H1 (cell line): ENCODE results near the gene UNC13C. TPM values are rescaled to one million over a fixed set of nuclear protein-coding genes. Genes with fewer than 3 reads are reported as not detected.

Experiments used
- CTCF ChIA-PET: fragments of 300-600 bp; sonication (Branson Sonifier 250); formaldehyde crosslinking; loops from one replicate; lab custom pipeline; 2021; ENCODE audit not compliant: partially characterized antibody; lab: Charles Lee
- POLR2A ChIA-PET: fragments of 300-600 bp; sonication (Branson Sonifier 250); formaldehyde crosslinking; loops from one replicate; lab custom pipeline; 2021; ENCODE audit warnings: inconsistent platforms; ENCODE audit not compliant: partially characterized antibody; lab: Charles Lee
- DNase-seq, 2 experiments: peaks; one replicate each; pipeline versions ENCODE4 v3.0.0 to v3.0.0-alpha.2; 2010 to 2022; ENCODE audit warnings: low spot score in 2 of 2, low read depth in 1 of 2, mixed read lengths in 1 of 2
- FAIRE-seq: peaks from 2 replicates; lab custom pipeline; 2011; peaks lifted over from hg19 to GRCh38; lab: Jason Lieb, UNC
- H2AFZ ChIP-seq: 2 replicates; pipeline ENCODE4 v1.8.1; 2012; ENCODE audit warnings: low read length, inconsistent platforms
- H2AK5ac ChIP-seq: 2 replicates; pipeline ENCODE4 v1.6.1; 2013; ENCODE audit warnings: low read depth, low read length
- H2BK120ac ChIP-seq: replicated peaks from 2 replicates; pipeline ENCODE3; 2013; ENCODE audit warnings: low read depth, low read length, inconsistent platforms
- H2BK12ac ChIP-seq: 2 replicates; pipeline ENCODE4 v1.6.1; 2013; ENCODE audit warnings: low read depth, low read length
- H2BK15ac ChIP-seq: 2 replicates; pipeline ENCODE4 v1.6.1; 2013; ENCODE audit warnings: low read length
- H2BK20ac ChIP-seq: 2 replicates; pipeline ENCODE4 v1.6.1; 2013; ENCODE audit warnings: low read length
- H2BK5ac ChIP-seq: 2 replicates; pipeline ENCODE4 v1.6.1; 2013; ENCODE audit warnings: low read depth, low read length
- H3K14ac ChIP-seq: 2 replicates; pipeline ENCODE4 v1.6.1; 2013; ENCODE audit warnings: inconsistent platforms; ENCODE audit not compliant: insufficient read length
- H3K18ac ChIP-seq: 2 replicates; pipeline ENCODE4 v1.6.1; 2013; ENCODE audit warnings: low read length; ENCODE audit errors: extremely low read depth
- H3K23ac ChIP-seq: 2 replicates; pipeline ENCODE4 v1.6.1; 2013; ENCODE audit warnings: inconsistent platforms; ENCODE audit not compliant: insufficient read length
- H3K23me2 ChIP-seq: 2 replicates; pipeline ENCODE4 v1.6.1; 2013; ENCODE audit warnings: low read depth, low read length
- H3K27ac ChIP-seq: 2 replicates; pipeline ENCODE4 v1.6.1; 2011; ENCODE audit warnings: low read depth, low read length, inconsistent platforms
- H3K27me3 ChIP-seq, 4 experiments: replicated peaks in 1 of 4; 1 replicate in 1 of 4; 2 replicates in 3 of 4; pipeline versions ENCODE4 v1.6.1 to v1.8.1; 2011 to 2013; ENCODE audit warnings: low read length in 3 of 4, mild to moderate bottlenecking in 3 of 4, inconsistent platforms in 2 of 4, mixed read lengths in 2 of 4, moderate library complexity in 1 of 4; ENCODE audit not compliant: control insufficient read depth in 3 of 4, insufficient read depth in 3 of 4; ENCODE audit errors: extremely low read depth in 1 of 4
- H3K36me3 ChIP-seq, 4 experiments: 2 replicates each; pipeline versions ENCODE4 v1.6.1 to v1.8.1; 2011 to 2013; ENCODE audit warnings: mild to moderate bottlenecking in 4 of 4, low read length in 3 of 4, moderate library complexity in 2 of 4, control low read depth in 1 of 4, inconsistent platforms in 1 of 4; ENCODE audit not compliant: insufficient read depth in 4 of 4, control insufficient read depth in 2 of 4
- H3K4ac ChIP-seq: replicated peaks from 2 replicates; pipeline ENCODE3; 2013; ENCODE audit warnings: low read length, low read depth, mixed read lengths, inconsistent platforms; ENCODE audit not compliant: insufficient read length
- H3K4me1 ChIP-seq, 4 experiments: replicated peaks in 1 of 4; 1 replicate in 1 of 4; 2 replicates in 3 of 4; pipeline versions ENCODE4 v1.6.1 to v1.8.1; 2011 to 2013; ENCODE audit warnings: low read length in 3 of 4, inconsistent platforms in 2 of 4, mixed read lengths in 1 of 4; ENCODE audit not compliant: insufficient read depth in 4 of 4, control insufficient read depth in 3 of 4
- H3K4me2 ChIP-seq, 2 experiments: 2 replicates each; pipeline versions ENCODE4 v1.6.1 to v1.8.1; 2011 to 2013; ENCODE audit warnings: low read depth in 2 of 2, low read length in 2 of 2, control low read depth in 1 of 2, inconsistent platforms in 1 of 2, mild to moderate bottlenecking in 1 of 2; ENCODE audit not compliant: insufficient read depth in 1 of 2
- H3K4me3 ChIP-seq, 4 experiments: fragments of 200-600, 300-600 bp in 1 of 4; sonication (generic), shearing (Covaris generic), sonication (Bioruptor Twin) in 1 of 4; 2 replicates each; pipeline versions ENCODE4 v1.5.1 to v1.8.1; 2011 to 2016; ENCODE audit warnings: low read length in 4 of 4, low read depth in 3 of 4, control low read depth in 2 of 4, inconsistent platforms in 2 of 4, mild to moderate bottlenecking in 2 of 4, mixed read lengths in 1 of 4, moderate library complexity in 1 of 4; ENCODE audit not compliant: insufficient read depth in 2 of 4; ENCODE audit errors: extremely low read depth in 1 of 4
- H3K56ac ChIP-seq: replicated peaks from 2 replicates; pipeline ENCODE3; 2013; ENCODE audit warnings: low read depth, mild to moderate bottlenecking, mixed read lengths, low read length, inconsistent platforms; ENCODE audit not compliant: insufficient read length
- H3K79me1 ChIP-seq: 2 replicates; pipeline ENCODE4 v1.6.1; 2013; ENCODE audit warnings: low read depth, low read length, control low read depth
- H3K79me2 ChIP-seq, 2 experiments: 2 replicates each; pipeline versions ENCODE4 v1.6.1 to v1.8.1; 2012 to 2013; ENCODE audit warnings: low read length in 2 of 2, mild to moderate bottlenecking in 2 of 2, inconsistent platforms in 1 of 2; ENCODE audit not compliant: insufficient read depth in 2 of 2, control insufficient read depth in 1 of 2
- H3K9ac ChIP-seq, 4 experiments: replicated peaks in 1 of 4; 1 replicate in 1 of 4; 2 replicates in 3 of 4; pipeline versions ENCODE4 v1.6.1 to v1.8.1; 2011 to 2013; ENCODE audit warnings: low read depth in 3 of 4, low read length in 3 of 4, control low read depth in 2 of 4, mild to moderate bottlenecking in 2 of 4, moderate library complexity in 2 of 4, inconsistent platforms in 1 of 4; ENCODE audit errors: extremely low read depth in 1 of 4
- H3K9me3 ChIP-seq, 2 experiments: 2 replicates each; pipeline versions ENCODE4 v1.6.1 to v1.8.1; 2012 to 2013; ENCODE audit warnings: mild to moderate bottlenecking in 2 of 2, moderate library complexity in 2 of 2, control low read depth in 1 of 2, inconsistent platforms in 1 of 2, low read depth in 1 of 2, low read length in 1 of 2, mixed read lengths in 1 of 2; ENCODE audit not compliant: insufficient read depth in 2 of 2
- H4K20me1 ChIP-seq, 2 experiments: replicated peaks in 1 of 2; 2 replicates each; pipeline versions ENCODE3 to v1.8.1; 2011 to 2013; ENCODE audit warnings: inconsistent platforms in 2 of 2, low read length in 2 of 2, mild to moderate bottlenecking in 1 of 2; ENCODE audit not compliant: insufficient read depth in 2 of 2, control insufficient read depth in 1 of 2
- H4K5ac ChIP-seq: 2 replicates; pipeline ENCODE4 v1.6.1; 2013; ENCODE audit warnings: low read length, low read depth, mixed read lengths, inconsistent platforms; ENCODE audit not compliant: insufficient read length
- H4K8ac ChIP-seq: 2 replicates; pipeline ENCODE4 v1.8.0; 2013; ENCODE audit warnings: mild to moderate bottlenecking, moderate library complexity, low read length, inconsistent platforms; ENCODE audit not compliant: insufficient read depth; ENCODE audit errors: extremely low read depth
- H4K91ac ChIP-seq: replicated peaks from 2 replicates; pipeline ENCODE3; 2013; ENCODE audit warnings: low read length, mixed read lengths, inconsistent platforms; ENCODE audit not compliant: insufficient read length
- ASH2L ChIP-seq: fragments of 200-600, 300-600 bp; sonication (generic); IDR thresholded peaks from one replicate; pipeline ENCODE4 v1.7.1; 2017; ENCODE audit warnings: low read length
- BACH1 ChIP-seq: IDR thresholded peaks from 2 replicates; pipeline ENCODE4 v1.6.1; 2012; ENCODE audit warnings: low read length, improper control_type of control experiment
- CEBPB ChIP-seq: IDR thresholded peaks from 2 replicates; pipeline ENCODE4 v1.6.1; 2012; ENCODE audit warnings: low read depth, low read length
- SIX5 ChIP-seq: IDR thresholded peaks from 2 replicates; pipeline ENCODE4 v1.6.1; 2011; ENCODE audit warnings: mild to moderate bottlenecking, low read depth, low read length
- TAF7 ChIP-seq: optimal IDR thresholded peaks from 2 replicates; pipeline ENCODE3; 2011; ENCODE audit warnings: low read depth, mild to moderate bottlenecking, inconsistent platforms, low read length, moderate library complexity, borderline replicate concordance
- WGBS, 2 experiments: shearing (Covaris generic) in 1 of 2; methylation state at CpG; one replicate each; pipeline versions ENCODE4 v1.1.6 to v1.1.7; 2013 to 2015; ENCODE audit warnings: low lambda C conversion rate in 2 of 2, mixed read lengths in 2 of 2, inconsistent platforms in 1 of 2, low coverage in 1 of 2, missing lambda C conversion rate in 1 of 2; ENCODE audit not compliant: insufficient replicate concordance in 2 of 2, insufficient coverage in 1 of 2, insufficient read length in 1 of 2; ENCODE audit errors: extremely low coverage in 1 of 2, missing lambda C conversion rate in 1 of 2; 5-methylcytosine and 5-hydroxymethylcytosine counted together
- polyA plus RNA-seq, 7 experiments: library from polyadenylated mRNA; depleted of rRNA in 3 of 7; stranded (reverse) in 5 of 7; unstranded in 2 of 7; fragments of >200 nt in 5 of 7; fragments of 200-250 nt in 2 of 7; gene quantifications; 1 replicate in 5 of 7; 2 replicates in 1 of 7; 4 replicates in 1 of 7; pipeline versions ENCODE4 v1.2.1 to v1.2.3, GENCODE V29; 2011 to 2013; ENCODE audit warnings: missing spikeins in 2 of 7, mixed read lengths in 2 of 7
- total RNA-seq: library from RNA; stranded (reverse); fragmentation: NEBNext Ultra II Directional; extraction: Animal tissue kit (Norgen Biotek cat#: 25700); gene quantifications from 2 replicates; pipeline ENCODE4 v1.2.1, GENCODE V29; 2021

UNC13C gene
- total and polyA plus RNA-seq, 2 of the 8 experiments (the other 6 are each of a cell fraction or from before 2014, with no cell fraction given), result 0.02 to 0.13 TPM

- no peaks in the 10 kb centered on the region for H3K27me3 ChIP-seq
- H2BK5ac ChIP-seq, result no peak overlapping the region
- no peak overlapping the region for H2AFZ ChIP-seq
- no peak for DNase-seq
- no peaks in the 10 kb centered on the region for H3K4me1 ChIP-seq
- H4K5ac ChIP-seq, result no peak overlapping the region
- H2AK5ac ChIP-seq, result no peak overlapping the region
- H3K18ac ChIP-seq, result no peak overlapping the region
- ChIA-PET POLR2A (no interaction called here), CTCF (interaction anchor here (1.3 kb wide), 1 partner anchor 11 kb away, joined by 5 read pairs; no protein-coding TSS in a partner anchor)
- no peak overlapping the region for H2BK12ac ChIP-seq
- no peaks in the 10 kb centered on the region for H3K23me2 ChIP-seq
- no peak overlapping the region for H3K56ac ChIP-seq
- H3K14ac ChIP-seq, result no peak overlapping the region
- no peak overlapping the region for H3K23ac ChIP-seq
- no peak overlapping the region for H3K4ac ChIP-seq
- no peaks in the 10 kb centered on the region for H3K36me3 ChIP-seq
- 83% methylated on average over 4 of the region's 4 CpGs; no CpG with 5 or more reads in 1 of the 2 experiments for WGBS, 2 experiments
- H4K91ac ChIP-seq, result no peak overlapping the region
- no peak overlapping the region for H3K27ac ChIP-seq
- H2BK20ac ChIP-seq, result no peak overlapping the region
- H3K4me3 ChIP-seq, result no peak overlapping the region
- H3K9me3 ChIP-seq, result no peaks in the 10 kb centered on the region; a peak in 1 of 4 replicates
- H2BK120ac ChIP-seq, result no peak overlapping the region
- no peak overlapping the region for H3K4me2 ChIP-seq
- TF ChIP-seq CEBPB, result no peak
- TF ChIP-seq ASH2L, result no peak
- TF ChIP-seq BACH1, result no peak
- TF ChIP-seq TAF7, result no peak
- TF ChIP-seq SIX5, result no peak
- no peak overlapping the region for H4K8ac ChIP-seq
- no peaks in the 10 kb centered on the region for H3K79me2 ChIP-seq
- no peak for FAIRE-seq
- no peaks in the 10 kb centered on the region for H4K20me1 ChIP-seq
- no peak overlapping the region for H3K9ac ChIP-seq
- no peaks in the 10 kb centered on the region for H3K79me1 ChIP-seq
- no peak overlapping the region for H2BK15ac ChIP-seq
Observed at GRCh38 chr15:54277834-54278233, 299.6 kb downstream of the UNC13C start.
